Gastrocnemius medialis (tissue), 4 donors: ENCODE measurements around the gene DOCK4. TPM values are rescaled to one million over a fixed set of nuclear protein-coding genes. Genes with fewer than 3 reads are reported as not detected.
A peak's percentile ranks its signal among the peaks of the same experiment; 100 is the strongest.

ENCODE experiments used
- ATAC-seq, 2 donors: fragments of 150-250 bp; one replicate each; pipeline ENCODE4 v1.9.1; 2016
- DNase-seq, 2 donors: peaks; one replicate each; pipeline ENCODE4 v3.0.0-alpha.2; 2019
- H3K27ac ChIP-seq, 4 donors: fragments of 200-600 bp; sonication (generic); 1 replicate in 1 of 4; 2 replicates in 3 of 4; pipeline ENCODE4 v1.5.1; 2016 to 2018; ENCODE audit warnings: mild to moderate bottlenecking in 2 of 4, moderate library complexity in 1 of 4
- H3K27me3 ChIP-seq, 3 donors: fragments of 200-600 bp; sonication (generic) in 2 of 3; 1 replicate in 1 of 3; 2 replicates in 2 of 3; pipeline versions ENCODE4 v1.5.1 to v1.6.0; 2016 to 2019; ENCODE audit warnings: mild to moderate bottlenecking in 1 of 3, moderate library complexity in 1 of 3
- H3K36me3 ChIP-seq, 2 donors: fragments of 200-600 bp; sonication (generic) in 1 of 2; one replicate each; pipeline ENCODE4 v1.5.1; 2017 to 2018
- H3K4me1 ChIP-seq, 2 donors: fragments of 200-600 bp; sonication (generic) in 1 of 2; one replicate each; pipeline ENCODE4 v1.5.1; 2016 to 2017; ENCODE audit warnings: mild to moderate bottlenecking in 2 of 2
- H3K4me3 ChIP-seq, 4 donors: fragments of 200-600 bp; sonication (generic) in 3 of 4; 1 replicate in 1 of 4; 2 replicates in 3 of 4; pipeline ENCODE4 v1.5.1; 2016 to 2019; ENCODE audit warnings: mild to moderate bottlenecking in 2 of 4
- H3K9me3 ChIP-seq, 3 donors: fragments of 200-600 bp; sonication (generic) in 2 of 3; 1 replicate in 1 of 3; 2 replicates in 2 of 3; pipeline ENCODE4 v1.5.1; 2016 to 2019
- CTCF ChIP-seq, 5 experiments: fragments of 450-650 bp in 3 of 5; fragments of 200-600 bp in 2 of 5; sonication (generic) in 2 of 5; IDR thresholded peaks in 4 of 5; conservative IDR thresholded peaks in 1 of 5; 1 replicate in 4 of 5; 2 replicates in 1 of 5; pipeline ENCODE4 v1.5.1; 2016 to 2019; ENCODE audit warnings: antibody characterized with exemption in 5 of 5, mild to moderate bottlenecking in 3 of 5, moderate library complexity in 3 of 5
- POLR2A ChIP-seq, 2 donors: fragments of 450-650 bp; IDR thresholded peaks; one replicate each; pipeline ENCODE4 v1.6.1; 2017; ENCODE audit warnings: antibody characterized with exemption in 2 of 2, mild to moderate bottlenecking in 2 of 2, moderate library complexity in 2 of 2
- in situ Hi-C, 4 donors: fragments of 200-750 bp; cut with MboI; loops; one replicate each; pipeline versions ENCODE4 v1.15.0 to v1.8.0; 2017; ENCODE audit warnings: low sequenced_read_pairs in 4 of 4
- intact Hi-C: fragments of 100-400 bp; cut with DNase I; formaldehyde crosslinking; loops from one replicate; pipeline ENCODE4 v1.15.1; 2023; ENCODE audit warnings: low total_unique reads
- total RNA-seq, 4 donors: library from RNA; depleted of rRNA; stranded (reverse); fragments of >200 nt; gene quantifications; one replicate each; pipeline versions ENCODE4 v1.1.0 to v1.2.3, GENCODE V29; 2016

DOCK4 gene
- total RNA-seq, 4 donors from 2014 or later = 8.7 to 12.0 (median 10.2) TPM

GRCh38 chr7:111987886-111988285 lies 218.3 kb downstream of the DOCK4 start:
- peaks cover 0 to 11% of the 10 kb centered on the region in 2 donors for H3K4me1 ChIP-seq
- in situ Hi-C loops (no loop called here), intact Hi-C loops (no loop called here)
- ATAC-seq = no peak
- H3K9me3 ChIP-seq = no peaks in the 10 kb centered on the region
- peak overlapping the region in 3 of 4 donors; percentile 1 to 37 (median 16) for H3K27ac ChIP-seq
- no peaks in the 10 kb centered on the region for H3K36me3 ChIP-seq
- H3K4me3 ChIP-seq = no peak overlapping the region
- TF ChIP-seq CTCF (IDR thresholded peaks at IDR 0.05 in 4 of 5, conservative IDR thresholded peaks at IDR 0.05 in 1 of 5) = no peak
- no peak for TF ChIP-seq POLR2A (IDR thresholded peaks at IDR 0.05)
- H3K27me3 ChIP-seq = no peaks in the 10 kb centered on the region
- no peak for DNase-seq

GRCh38 chr7:111987115-111987826 lies 218.9 kb downstream of the DOCK4 start:
- ATAC-seq (peak in 1 of 2 donors; percentile 33), DNase-seq (no peak)
- intact Hi-C loops (no loop called here), in situ Hi-C loops (no loop called here)
- no peaks in the 10 kb centered on the region for H3K27me3 ChIP-seq
- no peaks in the 10 kb centered on the region for H3K9me3 ChIP-seq
- H3K36me3 ChIP-seq = no peaks in the 10 kb centered on the region
- no peak for TF ChIP-seq CTCF (IDR thresholded peaks at IDR 0.05 in 4 of 5, conservative IDR thresholded peaks at IDR 0.05 in 1 of 5)
- no peak overlapping the region for H3K4me3 ChIP-seq
- peaks cover 0 to 11% of the 10 kb centered on the region in 2 donors for H3K4me1 ChIP-seq
- H3K27ac ChIP-seq = peak overlapping the region in 3 of 4 donors; percentile 1 to 37 (median 16)

GRCh38 chr7:111986601-111987000 lies 219.6 kb downstream of the DOCK4 start:
- H3K27me3 ChIP-seq = no peaks in the 10 kb centered on the region
- no peaks in the 10 kb centered on the region for H3K9me3 ChIP-seq
- intact Hi-C loops (no loop called here), in situ Hi-C loops (no loop called here)
- no peak for TF ChIP-seq CTCF (IDR thresholded peaks at IDR 0.05 in 4 of 5, conservative IDR thresholded peaks at IDR 0.05 in 1 of 5)
- no peak for TF ChIP-seq POLR2A (IDR thresholded peaks at IDR 0.05)
- no peak overlapping the region for H3K27ac ChIP-seq
- ATAC-seq = no peak
- peaks cover 0 to 11% of the 10 kb centered on the region in 2 donors for H3K4me1 ChIP-seq
- no peak for DNase-seq
- no peaks in the 10 kb centered on the region for H3K36me3 ChIP-seq
- no peak overlapping the region for H3K4me3 ChIP-seq

GRCh38 chr7:111985798-111986197 lies 220.4 kb downstream of the DOCK4 start:
- TF ChIP-seq POLR2A (IDR thresholded peaks at IDR 0.05) = no peak
- no peak for TF ChIP-seq CTCF (IDR thresholded peaks at IDR 0.05 in 4 of 5, conservative IDR thresholded peaks at IDR 0.05 in 1 of 5)
- Histone ChIP-seq H3K4me3 (no peak overlapping the region), H3K27me3 (no peaks in the 10 kb centered on the region), H3K36me3 (no peaks in the 10 kb centered on the region), H3K27ac (no peak overlapping the region), H3K4me1 (peaks cover 0 to 9% of the 10 kb centered on the region in 2 donors), H3K9me3 (no peaks in the 10 kb centered on the region)
- intact Hi-C loops (no loop called here), in situ Hi-C loops (no loop called here)
- no peak for ATAC-seq
- no peak for DNase-seq
